CD14-positive monocyte (primary cell): Measurements from ENCODE around the gene ISX. TPM values are rescaled to one million over a fixed set of nuclear protein-coding genes. Genes with fewer than 3 reads are reported as not detected.

Source experiments
- DNase-seq, 3 donors: peaks; one replicate each; pipeline ENCODE4 v3.0.0-alpha.2; 2011 to 2022
- H2AFZ ChIP-seq: 2 replicates; pipeline ENCODE4 v1.6.0; 2012; ENCODE audit warnings: mild to moderate bottlenecking, low read depth, low read length, inconsistent platforms; ENCODE audit not compliant: insufficient read depth, poor library complexity, severe bottlenecking
- H3K27ac ChIP-seq, 2 donors: 1 replicate in 1 of 2; 2 replicates in 1 of 2; pipeline ENCODE4 v1.5.1; 2012 to 2013; ENCODE audit warnings: low read length in 2 of 2, control low read depth in 1 of 2, inconsistent platforms in 1 of 2, low read depth in 1 of 2, mild to moderate bottlenecking in 1 of 2
- H3K27me3 ChIP-seq, 2 donors: one replicate each; pipeline versions ENCODE4 v1.6.0 to v1.6.1; 2011 to 2013; ENCODE audit warnings: low read length in 2 of 2; ENCODE audit not compliant: control insufficient read depth in 2 of 2, insufficient read depth in 2 of 2
- H3K36me3 ChIP-seq, 2 donors: replicated peaks in 1 of 2; 1 replicate in 1 of 2; 2 replicates in 1 of 2; pipeline versions ENCODE4 v1.5.1 to v1.6.1; 2012 to 2013; ENCODE audit warnings: low read length in 2 of 2, control low read depth in 1 of 2, inconsistent platforms in 1 of 2, mild to moderate bottlenecking in 1 of 2; ENCODE audit not compliant: insufficient read depth in 2 of 2, control insufficient read depth in 1 of 2
- H3K4me1 ChIP-seq, 2 donors: 1 replicate in 1 of 2; 2 replicates in 1 of 2; pipeline versions ENCODE4 v1.5.1 to v1.6.1; 2012 to 2013; ENCODE audit warnings: low read length in 2 of 2, control low read depth in 1 of 2, inconsistent platforms in 1 of 2, mild to moderate bottlenecking in 1 of 2, moderate library complexity in 1 of 2; ENCODE audit not compliant: insufficient read depth in 2 of 2, control insufficient read depth in 1 of 2
- H3K4me2 ChIP-seq: replicated peaks from 2 replicates; pipeline ENCODE3; 2012; ENCODE audit warnings: low read length, moderate library complexity, mild to moderate bottlenecking; ENCODE audit not compliant: poor library complexity, severe bottlenecking; ENCODE audit errors: extremely low read depth
- H3K4me3 ChIP-seq, 3 experiments: fragments of 200-600 bp in 1 of 3; sonication (generic) in 1 of 3; replicated peaks in 1 of 3; 1 replicate in 2 of 3; 2 replicates in 1 of 3; pipeline ENCODE4 v1.5.1; 2011 to 2013; ENCODE audit warnings: low read length in 3 of 3, mild to moderate bottlenecking in 3 of 3, control low read depth in 2 of 3, low read depth in 2 of 3, inconsistent platforms in 1 of 3, moderate library complexity in 1 of 3
- H3K79me2 ChIP-seq: 2 replicates; pipeline ENCODE4 v1.6.0; 2012; ENCODE audit warnings: mild to moderate bottlenecking, control low read depth, inconsistent platforms, low read length, moderate library complexity; ENCODE audit not compliant: insufficient read depth
- H3K9ac ChIP-seq: 2 replicates; pipeline ENCODE4 v1.6.0; 2017; ENCODE audit warnings: low read length, mild to moderate bottlenecking; ENCODE audit not compliant: insufficient read depth, poor library complexity, severe bottlenecking
- H3K9me3 ChIP-seq, 2 donors: replicated peaks in 1 of 2; 1 replicate in 1 of 2; 2 replicates in 1 of 2; pipeline versions ENCODE4 v1.5.1 to v1.6.1; 2012 to 2013; ENCODE audit warnings: low read length in 2 of 2, control low read depth in 1 of 2; ENCODE audit not compliant: control insufficient read depth in 1 of 2, insufficient read depth in 1 of 2
- H4K20me1 ChIP-seq: 2 replicates; pipeline ENCODE4 v1.6.0; 2012; ENCODE audit warnings: mild to moderate bottlenecking, low read length, control low read depth, moderate library complexity; ENCODE audit not compliant: insufficient read depth
- H3K27ac Mint-ChIP-seq, 7 donors: one replicate each; pipeline ENCODE4 v1.8.0; 2020; ENCODE audit warnings: mild to moderate bottlenecking in 7 of 7, mixed read lengths in 7 of 7, moderate library complexity in 6 of 7, inconsistent platforms in 2 of 7
- H3K27me3 Mint-ChIP-seq, 3 donors: one replicate each; pipeline ENCODE4 v1.8.0; 2021 to 2022; ENCODE audit warnings: low read depth in 3 of 3, mild to moderate bottlenecking in 3 of 3, mixed read lengths in 3 of 3, moderate library complexity in 3 of 3, inconsistent platforms in 1 of 3
- H3K36me3 Mint-ChIP-seq, 2 donors: one replicate each; pipeline ENCODE4 v1.8.0; 2020; ENCODE audit warnings: mixed read lengths in 2 of 2, inconsistent platforms in 1 of 2, mild to moderate bottlenecking in 1 of 2
- H3K4me1 Mint-ChIP-seq: one replicate; pipeline ENCODE4 v1.8.0; 2020; ENCODE audit warnings: mild to moderate bottlenecking, mixed read lengths
- H3K4me3 Mint-ChIP-seq, 2 donors: one replicate each; pipeline ENCODE4 v1.8.0; 2020; ENCODE audit warnings: mild to moderate bottlenecking in 2 of 2, mixed read lengths in 2 of 2, moderate library complexity in 1 of 2
- H3K9me3 Mint-ChIP-seq, 7 donors: one replicate each; pipeline ENCODE4 v1.8.0; 2020 to 2022; ENCODE audit warnings: mixed read lengths in 7 of 7, mild to moderate bottlenecking in 6 of 7, moderate library complexity in 6 of 7, inconsistent platforms in 2 of 7
- CTCF ChIP-seq: fragments of 200-600 bp; IDR thresholded peaks from one replicate; pipeline ENCODE4 v1.8.0; 2022; ENCODE audit warnings: antibody characterized with exemption, mild to moderate bottlenecking
- WGBS: methylation state at CpG from one replicate; pipeline ENCODE4 v1.1.5; 2013; ENCODE audit warnings: missing lambda C conversion rate; ENCODE audit not compliant: insufficient coverage; 5-methylcytosine and 5-hydroxymethylcytosine counted together
- intact Hi-C, 2 donors: fragments of 100-400 bp; cut with micrococcal nuclease; formaldehyde crosslinking; loops; one replicate each; pipeline versions ENCODE4 v1.15.0 to v1.15.1; 2023
- polyA plus RNA-seq, 3 donors: library from polyadenylated mRNA; depleted of rRNA in 1 of 3; unstranded in 2 of 3; stranded (reverse) in 1 of 3; fragments of 300-500 nt in 2 of 3; fragments of >200 nt in 1 of 3; fragmentation: Illumina TruSeq in 2 of 3; gene quantifications; 1 replicate in 2 of 3; 2 replicates in 1 of 3; pipeline ENCODE4 v1.2.3, GENCODE V29; 2012 to 2021

ISX gene
- polyA plus RNA-seq, 3 donors = not detected

GRCh38 chr22:35074583-35074982 is 8.6 kb downstream of the ISX start:
- Histone ChIP-seq H4K20me1 (no peaks in the 10 kb centered on the region), H3K4me2 (no peak overlapping the region), H3K36me3 (no peaks in the 10 kb centered on the region), H3K4me3 (no peak overlapping the region), H3K27ac (no peak overlapping the region), H3K79me2 (no peaks in the 10 kb centered on the region), H3K9me3 (no peaks in the 10 kb centered on the region), H3K4me1 (no peaks in the 10 kb centered on the region), H3K27me3 (no peaks in the 10 kb centered on the region), H2AFZ (no peak overlapping the region), H3K9ac (no peak overlapping the region)
- DNase-seq = no peak
- H3K27me3 Mint-ChIP-seq = peaks cover 2 to 9% (median 8%) of the 10 kb centered on the region in 3 donors
- no peaks in the 10 kb centered on the region for H3K36me3 Mint-ChIP-seq
- no peak overlapping the region for H3K27ac Mint-ChIP-seq
- intact Hi-C loops = no loop called here
- H3K4me3 Mint-ChIP-seq = no peak overlapping the region
- no CpG with 5 or more reads among the region's 4 CpGs for WGBS
- H3K9me3 Mint-ChIP-seq = peaks cover 0 to 3% (median 2%) of the 10 kb centered on the region in 7 donors
- TF ChIP-seq CTCF = no peak
- H3K4me1 Mint-ChIP-seq = peaks cover 7% of the 10 kb centered on the region

GRCh38 chr22:35076630-35077029 is 10.7 kb downstream of the ISX start:
- Histone ChIP-seq H3K4me1 (no peaks in the 10 kb centered on the region), H3K36me3 (no peaks in the 10 kb centered on the region), H3K9me3 (no peaks in the 10 kb centered on the region), H3K9ac (no peak overlapping the region), H2AFZ (no peak overlapping the region), H4K20me1 (no peaks in the 10 kb centered on the region), H3K4me3 (no peak overlapping the region), H3K4me2 (no peak overlapping the region), H3K27ac (no peak overlapping the region), H3K79me2 (no peaks in the 10 kb centered on the region), H3K27me3 (no peaks in the 10 kb centered on the region)
- no peaks in the 10 kb centered on the region for H3K36me3 Mint-ChIP-seq
- H3K4me3 Mint-ChIP-seq = no peak overlapping the region
- WGBS = 74% methylated on average over 4 of the region's 6 CpGs
- no peak overlapping the region for H3K27ac Mint-ChIP-seq
- intact Hi-C loops = no loop called here
- H3K27me3 Mint-ChIP-seq = peaks cover 0 to 9% (median 8%) of the 10 kb centered on the region in 3 donors
- DNase-seq = no peak
- no peaks in the 10 kb centered on the region for H3K4me1 Mint-ChIP-seq
- no peak for TF ChIP-seq CTCF
- peaks cover 0 to 3% (median 1%) of the 10 kb centered on the region in 7 donors for H3K9me3 Mint-ChIP-seq
